ENCODE measurements around the gene SYT17. TPM values are rescaled to one million over a fixed set of nuclear protein-coding genes. Genes with fewer than 3 reads are reported as not detected.

Gene SYT17
- polyA plus RNA-seq, 3 donors: 0.81 to 4.9 (median 1.1) TPM

- Histone ChIP-seq H4K20me1 (ENCODE audit: insufficient read depth, low read length) (no peaks in the 10 kb centered on the region), H3K27me3 (ENCODE audit: control insufficient read depth in 2 of 2, insufficient read depth in 2 of 2, low read length in 2 of 2) (peaks cover 0 to 6% of the 10 kb centered on the region in 2 donors), H3K4me3 (replicated peaks in 1 of 3; ENCODE audit: low read depth in 2 of 3, low read length in 3 of 3) (no peak overlapping the region), H3K36me3 (replicated peaks in 1 of 2; ENCODE audit: control insufficient read depth in 1 of 2, insufficient read depth in 2 of 2, low read length in 2 of 2) (no peaks in the 10 kb centered on the region), H3K4me2 (replicated peaks; ENCODE audit: extremely low read depth, low read length, poor library complexity, severe bottlenecking) (no peak overlapping the region), H3K9me3 (replicated peaks in 1 of 2; ENCODE audit: control insufficient read depth in 1 of 2, insufficient read depth in 1 of 2, low read length in 2 of 2) (no peaks in the 10 kb centered on the region), H3K79me2 (ENCODE audit: insufficient read depth, low read length) (no peaks in the 10 kb centered on the region), H2AFZ (ENCODE audit: insufficient read depth, low read depth, low read length, poor library complexity, severe bottlenecking) (no peak overlapping the region), H3K4me1 (ENCODE audit: control insufficient read depth in 1 of 2, insufficient read depth in 2 of 2, low read length in 2 of 2) (no peaks in the 10 kb centered on the region), H3K27ac (ENCODE audit: low read depth in 1 of 2, low read length in 2 of 2) (no peak overlapping the region), H3K9ac (ENCODE audit: insufficient read depth, low read length, poor library complexity, severe bottlenecking) (no peak overlapping the region)
- no peak for DNase-seq
- H3K4me1 Mint-ChIP-seq: no peaks in the 10 kb centered on the region
- H3K27ac Mint-ChIP-seq: peak overlapping the region in 1 of 7 donors; percentile 51
- intact Hi-C loops (cut with micrococcal nuclease): no loop called here
- peaks cover 0 to 6% (median 4%) of the 10 kb centered on the region in 7 donors for H3K9me3 Mint-ChIP-seq
- no peak overlapping the region for H3K4me3 Mint-ChIP-seq
- no peaks in the 10 kb centered on the region for H3K36me3 Mint-ChIP-seq
- H3K27me3 Mint-ChIP-seq (ENCODE audit: low read depth in 3 of 3): peaks cover 7 to 11% (median 10%) of the 10 kb centered on the region in 3 donors
- 100% methylated on average over 1 of the region's 4 CpGs for WGBS (ENCODE audit: insufficient coverage)
- TF ChIP-seq CTCF (IDR thresholded peaks at IDR 0.05): no peak
Measured at GRCh38 chr16:19162085-19162484, 6.0 kb upstream of the SYT17 start.

DNA sequence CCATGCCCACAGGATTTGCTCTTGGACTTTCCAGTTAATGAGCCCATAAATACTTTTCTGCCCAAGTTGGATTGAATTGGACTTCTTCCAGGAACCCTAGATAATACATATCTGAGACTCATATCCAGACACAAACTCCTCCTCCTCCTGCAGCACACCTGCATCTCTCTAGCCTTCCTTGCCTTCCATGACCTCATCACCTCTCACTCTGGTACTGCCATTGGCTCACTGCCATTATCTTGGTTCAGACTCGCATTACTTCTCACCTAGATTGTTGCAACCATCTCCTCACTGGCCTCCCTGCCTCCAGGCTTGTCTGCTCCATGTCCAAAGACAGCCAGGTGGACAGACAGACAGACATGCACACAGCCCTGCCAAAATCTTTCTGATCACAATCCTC is 4.8 kb upstream of the SYT17 start:
- Histone ChIP-seq H2AFZ (ENCODE audit: insufficient read depth, low read depth, low read length, poor library complexity, severe bottlenecking) (no peak overlapping the region), H3K27ac (ENCODE audit: low read depth in 1 of 2, low read length in 2 of 2) (no peak overlapping the region), H3K4me1 (ENCODE audit: control insufficient read depth in 1 of 2, insufficient read depth in 2 of 2, low read length in 2 of 2) (peaks cover 5 to 8% of the 10 kb centered on the region in 2 donors), H3K4me3 (replicated peaks in 1 of 3; ENCODE audit: low read depth in 2 of 3, low read length in 3 of 3) (no peak overlapping the region), H3K9ac (ENCODE audit: insufficient read depth, low read length, poor library complexity, severe bottlenecking) (no peak overlapping the region), H3K4me2 (replicated peaks; ENCODE audit: extremely low read depth, low read length, poor library complexity, severe bottlenecking) (no peak overlapping the region), H3K27me3 (ENCODE audit: control insufficient read depth in 2 of 2, insufficient read depth in 2 of 2, low read length in 2 of 2) (peaks cover 0 to 11% of the 10 kb centered on the region in 2 donors), H3K36me3 (replicated peaks in 1 of 2; ENCODE audit: control insufficient read depth in 1 of 2, insufficient read depth in 2 of 2, low read length in 2 of 2) (no peaks in the 10 kb centered on the region), H4K20me1 (ENCODE audit: insufficient read depth, low read length) (no peaks in the 10 kb centered on the region), H3K79me2 (ENCODE audit: insufficient read depth, low read length) (no peaks in the 10 kb centered on the region), H3K9me3 (replicated peaks in 1 of 2; ENCODE audit: control insufficient read depth in 1 of 2, insufficient read depth in 1 of 2, low read length in 2 of 2) (no peaks in the 10 kb centered on the region)
- intact Hi-C loops (cut with micrococcal nuclease): no loop called here
- WGBS (ENCODE audit: insufficient coverage): 73% methylated on average over 1 of the region's 1 CpG
- Mint-ChIP-seq H3K4me1 (no peaks in the 10 kb centered on the region), H3K27me3 (ENCODE audit: low read depth in 3 of 3) (peaks cover 10 to 15% (median 12%) of the 10 kb centered on the region in 3 donors), H3K36me3 (no peaks in the 10 kb centered on the region), H3K9me3 (peaks cover 0 to 6% (median 4%) of the 10 kb centered on the region in 7 donors), H3K4me3 (no peak overlapping the region), H3K27ac (no peak overlapping the region)
- TF ChIP-seq CTCF (IDR thresholded peaks at IDR 0.05): no peak
- DNase-seq: no peak
